H1 (cell line): ENCODE data around the gene SNRPA1.

ENCODE experiments used
- EZH2 ChIP-seq: fragments of 200-600 bp; sonication (generic); IDR thresholded peaks from 2 replicates; pipeline ENCODE4 v1.7.1; 2012; ENCODE audit warnings: low read depth, mild to moderate bottlenecking, moderate library complexity, low read length, inconsistent platforms; ENCODE audit not compliant: severe bottlenecking
- JUN ChIP-seq: IDR thresholded peaks from 2 replicates; pipeline ENCODE4 v1.6.1; 2011; ENCODE audit warnings: low read depth, mild to moderate bottlenecking, improper control_type of control experiment, low read length
- ZNF274 ChIP-seq: IDR thresholded peaks from 2 replicates; pipeline ENCODE4 v1.7.0; 2012; ENCODE audit warnings: low read length, borderline replicate concordance; ENCODE audit errors: extremely low read depth
- TF ChIP-seq, protein P1 (sequence below), 3 experiments: IDR thresholded peaks; 1 replicate in 2 of 3; 2 replicates in 1 of 3; pipeline versions ENCODE4 v1.5.1 to v1.6.1; 2011; ENCODE audit warnings: low read length in 3 of 3, mild to moderate bottlenecking in 3 of 3, inconsistent platforms in 2 of 3, low read depth in 1 of 3, moderate library complexity in 1 of 3; ENCODE audit not compliant: insufficient read depth in 1 of 3; ENCODE audit errors: control extremely low read depth in 1 of 3
- TF ChIP-seq, protein P2 (sequence below): IDR thresholded peaks from 2 replicates; pipeline ENCODE4 v1.6.1; 2011; ENCODE audit warnings: low read depth, mild to moderate bottlenecking, low read length; ENCODE audit not compliant: insufficient read depth

DNA sequence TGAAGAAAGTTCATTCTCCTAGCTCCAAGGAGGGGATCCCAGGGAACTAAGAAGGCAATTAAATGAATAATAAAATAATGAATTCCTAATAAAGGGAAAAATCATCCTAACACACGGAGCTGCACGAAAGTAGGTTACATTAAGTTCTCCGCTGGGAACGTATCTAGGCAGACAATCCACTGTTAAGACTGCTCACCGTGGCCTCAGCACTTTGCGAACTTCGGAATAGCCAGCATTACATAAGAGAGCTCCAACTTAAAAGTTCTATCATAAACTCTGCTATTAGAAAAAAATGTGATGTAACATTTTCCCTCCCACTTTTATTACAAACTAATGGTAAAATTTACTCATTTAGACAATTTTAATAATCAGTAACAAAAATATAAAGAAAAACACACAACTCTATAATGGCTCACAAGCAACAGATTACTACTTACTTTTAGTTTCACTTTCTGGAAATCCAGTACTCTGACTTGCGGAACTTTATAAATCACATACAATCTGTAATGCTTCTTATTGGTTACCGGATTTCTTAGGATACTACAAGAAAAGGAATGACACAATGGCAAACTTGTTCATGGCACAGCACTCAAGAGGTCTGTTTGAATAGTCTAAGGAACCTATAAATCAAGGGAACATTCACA, 8.5 kb downstream of the SNRPA1 start:
- TF ChIP-seq, protein P1, sequence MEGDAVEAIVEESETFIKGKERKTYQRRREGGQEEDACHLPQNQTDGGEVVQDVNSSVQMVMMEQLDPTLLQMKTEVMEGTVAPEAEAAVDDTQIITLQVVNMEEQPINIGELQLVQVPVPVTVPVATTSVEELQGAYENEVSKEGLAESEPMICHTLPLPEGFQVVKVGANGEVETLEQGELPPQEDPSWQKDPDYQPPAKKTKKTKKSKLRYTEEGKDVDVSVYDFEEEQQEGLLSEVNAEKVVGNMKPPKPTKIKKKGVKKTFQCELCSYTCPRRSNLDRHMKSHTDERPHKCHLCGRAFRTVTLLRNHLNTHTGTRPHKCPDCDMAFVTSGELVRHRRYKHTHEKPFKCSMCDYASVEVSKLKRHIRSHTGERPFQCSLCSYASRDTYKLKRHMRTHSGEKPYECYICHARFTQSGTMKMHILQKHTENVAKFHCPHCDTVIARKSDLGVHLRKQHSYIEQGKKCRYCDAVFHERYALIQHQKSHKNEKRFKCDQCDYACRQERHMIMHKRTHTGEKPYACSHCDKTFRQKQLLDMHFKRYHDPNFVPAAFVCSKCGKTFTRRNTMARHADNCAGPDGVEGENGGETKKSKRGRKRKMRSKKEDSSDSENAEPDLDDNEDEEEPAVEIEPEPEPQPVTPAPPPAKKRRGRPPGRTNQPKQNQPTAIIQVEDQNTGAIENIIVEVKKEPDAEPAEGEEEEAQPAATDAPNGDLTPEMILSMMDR (IDR thresholded peaks at IDR 0.05; ENCODE audit: control extremely low read depth in 1 of 3, insufficient read depth in 1 of 3, low read depth in 1 of 3, low read length in 3 of 3), result no peak
- no peak for TF ChIP-seq JUN
- TF ChIP-seq EZH2, result no peak
- TF ChIP-seq, protein P2, sequence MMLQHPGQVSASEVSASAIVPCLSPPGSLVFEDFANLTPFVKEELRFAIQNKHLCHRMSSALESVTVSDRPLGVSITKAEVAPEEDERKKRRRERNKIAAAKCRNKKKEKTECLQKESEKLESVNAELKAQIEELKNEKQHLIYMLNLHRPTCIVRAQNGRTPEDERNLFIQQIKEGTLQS, result no peak
- no peak for TF ChIP-seq ZNF274
